ENCODE data around the gene ASCL5.

DNA sequence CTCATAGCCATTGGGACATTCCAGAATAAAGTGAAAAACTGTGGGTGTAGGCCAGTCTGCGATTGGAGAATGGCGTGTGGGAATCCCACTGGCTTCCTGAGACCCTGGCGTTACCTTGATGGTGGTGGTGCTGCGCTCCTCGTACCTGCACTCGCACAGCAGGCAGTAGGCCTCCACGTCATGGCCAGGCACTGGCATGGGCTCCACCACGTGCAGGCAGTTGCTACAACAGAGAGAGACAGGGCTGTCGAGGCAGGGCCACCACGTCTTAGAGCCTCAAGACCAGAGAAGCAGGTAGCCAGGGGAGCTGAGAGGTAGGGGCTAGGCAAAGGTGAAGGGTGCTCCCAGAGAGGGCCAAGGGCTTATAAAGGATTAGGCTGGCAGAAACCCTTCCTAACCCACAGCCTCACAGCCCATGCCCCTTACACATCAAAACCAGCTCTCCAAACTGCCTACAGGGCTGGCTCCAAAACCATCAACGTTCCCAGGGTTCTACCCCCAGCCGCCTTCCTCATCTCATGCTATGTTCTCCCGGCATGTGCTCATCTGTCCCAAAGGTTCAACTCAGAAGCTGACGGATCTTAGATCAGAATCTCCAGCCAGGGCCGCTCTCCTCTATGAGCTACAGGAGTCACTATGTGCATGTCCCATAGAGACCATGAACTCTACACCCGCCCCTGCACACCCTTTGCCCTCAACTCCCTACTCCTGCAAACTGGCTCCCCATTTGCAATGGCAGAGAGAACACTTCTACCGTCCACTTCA is 19.8 kb upstream of the ASCL5 start:
- TF ChIP-seq POLR2A (IDR thresholded peaks at IDR 0.05) (no peak), POLR2AphosphoS5 (IDR thresholded peaks at IDR 0.05) (no peak)
- TF ChIP-seq, protein P1, sequence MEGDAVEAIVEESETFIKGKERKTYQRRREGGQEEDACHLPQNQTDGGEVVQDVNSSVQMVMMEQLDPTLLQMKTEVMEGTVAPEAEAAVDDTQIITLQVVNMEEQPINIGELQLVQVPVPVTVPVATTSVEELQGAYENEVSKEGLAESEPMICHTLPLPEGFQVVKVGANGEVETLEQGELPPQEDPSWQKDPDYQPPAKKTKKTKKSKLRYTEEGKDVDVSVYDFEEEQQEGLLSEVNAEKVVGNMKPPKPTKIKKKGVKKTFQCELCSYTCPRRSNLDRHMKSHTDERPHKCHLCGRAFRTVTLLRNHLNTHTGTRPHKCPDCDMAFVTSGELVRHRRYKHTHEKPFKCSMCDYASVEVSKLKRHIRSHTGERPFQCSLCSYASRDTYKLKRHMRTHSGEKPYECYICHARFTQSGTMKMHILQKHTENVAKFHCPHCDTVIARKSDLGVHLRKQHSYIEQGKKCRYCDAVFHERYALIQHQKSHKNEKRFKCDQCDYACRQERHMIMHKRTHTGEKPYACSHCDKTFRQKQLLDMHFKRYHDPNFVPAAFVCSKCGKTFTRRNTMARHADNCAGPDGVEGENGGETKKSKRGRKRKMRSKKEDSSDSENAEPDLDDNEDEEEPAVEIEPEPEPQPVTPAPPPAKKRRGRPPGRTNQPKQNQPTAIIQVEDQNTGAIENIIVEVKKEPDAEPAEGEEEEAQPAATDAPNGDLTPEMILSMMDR (IDR thresholded peaks at IDR 0.05) = no peak
